Sigmoid colon (tissue), 3 donors: ENCODE results near the gene CTAGE9.

Source experiments
- CTCF ChIP-seq, 4 experiments: fragments of 450-650 bp in 3 of 4; fragments of 200-600 bp in 1 of 4; IDR thresholded peaks; one replicate each; pipeline ENCODE4 v1.5.1; 2016 to 2019; ENCODE audit warnings: antibody characterized with exemption in 4 of 4, mild to moderate bottlenecking in 3 of 4, moderate library complexity in 2 of 4
- POLR2A ChIP-seq, 2 donors: fragments of 450-650 bp; IDR thresholded peaks; one replicate each; pipeline ENCODE4 v1.6.1; 2016; ENCODE audit warnings: antibody characterized with exemption in 2 of 2, mild to moderate bottlenecking in 2 of 2, moderate library complexity in 2 of 2

- TF ChIP-seq POLR2A (IDR thresholded peaks at IDR 0.05) (no peak), CTCF (IDR thresholded peaks at IDR 0.05) (no peak)
These were observed 19.4 kb upstream of the CTAGE9 start for GRCh38 chr6:131730264-131730663.
